LNCaP clone FGC (cell line): ENCODE data around the gene C2orf78.
"Not testable (repeated sequence)": the region's sequence is repeated elsewhere in the genome, so short reads cannot be mapped to it uniquely, and the experiment has no call there.

Source experiments
- DNase-seq: peaks from one replicate; pipeline ENCODE4 v3.0.0-alpha.2; 2011; ENCODE audit warnings: low read depth
- H3K4me3 ChIP-seq: 2 replicates; pipeline ENCODE4 v1.5.1; 2011; ENCODE audit warnings: mild to moderate bottlenecking, low read depth, low read length, control low read depth
- CTCF ChIP-seq: IDR thresholded peaks from 2 replicates; pipeline ENCODE4 v1.5.1; 2012; ENCODE audit warnings: mild to moderate bottlenecking; ENCODE audit not compliant: control insufficient read depth, insufficient read depth; ENCODE audit errors: extremely low read depth

C2orf78 gene

GRCh38 chr2:73779467-73780236 lies 4.3 kb upstream of the C2orf78 start, which contains the start of gene DUSP11:
TSS of gene DUSP11 (minus strand) at chr2:73780103. CDS start at chr2:73779974, 129 bp downstream.
- peak; percentile 66 for DNase-seq
- peak; percentile 75 for TF ChIP-seq CTCF
- peak within 1 kb of the TSS; percentile 86 for H3K4me3 ChIP-seq

GRCh38 chr2:73780237-73780582 lies 3.8 kb upstream of the C2orf78 start:
- TF ChIP-seq CTCF = no peak
- H3K4me3 ChIP-seq = peak overlapping the region; percentile 86
- DNase-seq = no peak

GRCh38 chr2:73783402-73783801 lies 581 bp upstream of the C2orf78 start:
- not testable (repeated sequence) for DNase-seq

DNA sequence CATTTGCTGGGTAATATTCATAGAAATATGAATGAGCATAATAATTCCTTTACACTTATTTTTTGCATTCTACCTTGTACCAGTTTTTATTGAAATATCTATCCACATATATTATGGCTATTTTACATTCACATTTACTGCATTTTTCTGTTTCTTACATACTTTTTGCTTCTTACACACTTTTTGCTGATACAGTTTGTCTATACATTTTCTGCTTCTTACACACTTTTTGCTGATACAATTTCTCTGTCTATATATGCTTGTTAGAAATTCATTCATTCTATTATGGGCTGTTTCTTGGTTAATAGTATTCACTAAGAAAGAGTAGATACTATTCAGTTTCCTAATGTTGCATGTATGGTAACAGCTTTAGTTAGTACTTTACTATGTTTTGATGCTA lies 27.9 kb downstream of the C2orf78 start:
- no peak for TF ChIP-seq CTCF
- DNase-seq = no peak
- no peak overlapping the region for H3K4me3 ChIP-seq

More at GRCh38 chr2:73783402-73783801, 581 bp upstream of the C2orf78 start:
- H3K4me3 ChIP-seq = not testable (repeated sequence)

GRCh38 chr2:73812635-73813034 lies 28.7 kb downstream of the C2orf78 start:
- no peak for TF ChIP-seq CTCF
- no peak for DNase-seq
- no peak overlapping the region for H3K4me3 ChIP-seq

- H3K4me3 ChIP-seq = no peak overlapping the region
- DNase-seq = no peak
- TF ChIP-seq CTCF = no peak
These were observed 34.3 kb downstream of the C2orf78 start for GRCh38 chr2:73818296-73818695.

GRCh38 chr2:73821227-73821626 lies 37.2 kb downstream of the C2orf78 start:
- no peak for TF ChIP-seq CTCF
- DNase-seq = no peak
- no peak overlapping the region for H3K4me3 ChIP-seq
